HG03558 (cell line): ENCODE results near the gene USP4.
"Not testable (repeated sequence)": the region's sequence is repeated elsewhere in the genome, so short reads cannot be mapped to it uniquely, and the experiment has no call there.

Experiments used
- ATAC-seq: cut with Tn5 transposase; IDR thresholded peaks from one replicate; pipeline ENCODE4 v1.9.1; 2021; ENCODE audit warnings: moderate number of reproducible peaks; ENCODE audit not compliant: unreplicated experiment; ENCODE audit errors: extremely low read depth

USP4 gene

GRCh38 chr3:49255718-49256511, 83.9 kb downstream of the USP4 start:
- ATAC-seq = no peak

- ATAC-seq = no peak
Observed at GRCh38 chr3:49255112-49255511, 84.7 kb downstream of the USP4 start.

GRCh38 chr3:49253512-49253911, 86.3 kb downstream of the USP4 start:
- no peak for ATAC-seq

GRCh38 chr3:49248840-49249227, 91.0 kb downstream of the USP4 start:
- ATAC-seq = no peak

GRCh38 chr3:49244581-49245205, 95.2 kb downstream of the USP4 start:
- no peak for ATAC-seq

GRCh38 chr3:49240091-49240490, 99.8 kb downstream of the USP4 start:
- ATAC-seq = not testable (repeated sequence)

- ATAC-seq = no peak
Observed at GRCh38 chr3:49238274-49239127, 101.4 kb downstream of the USP4 start.

GRCh38 chr3:49237344-49237743, 102.5 kb downstream of the USP4 start:
- ATAC-seq = no peak

- ATAC-seq = no peak
Observed at GRCh38 chr3:49236226-49236625, 103.6 kb downstream of the USP4 start.

- ATAC-seq = not testable (repeated sequence)
Observed at GRCh38 chr3:49228817-49229216, 111.0 kb downstream of the USP4 start.
